OCI-LY7 (cell line): ENCODE measurements around the gene YIPF5. TPM values are rescaled to one million over a fixed set of nuclear protein-coding genes. Genes with fewer than 3 reads are reported as not detected.

Experiments
- BruUV-seq: library from RNA; stranded (reverse); fragments of 400-500 nt; replicated peaks from 2 replicates; lab custom pipeline; 2021; lab: Mats Ljungman, UMichigan
- CTCF ChIA-PET: fragments of 300-600 bp; sonication (Branson Sonifier 250); formaldehyde crosslinking; loops from one replicate; lab custom pipeline; 2022; ENCODE audit warnings: antibody characterized with exemption; ENCODE audit not compliant: unreplicated experiment; lab: Charles Lee
- POLR2A ChIA-PET: fragments of 300-600 bp; sonication (Branson Sonifier 250); formaldehyde crosslinking; loops from one replicate; lab custom pipeline; 2022; ENCODE audit warnings: antibody characterized with exemption; lab: Charles Lee
- DNase-seq: peaks from one replicate; pipeline ENCODE4 v3.0.0-alpha.2; 2015; ENCODE audit warnings: low spot score
- H2AFZ ChIP-seq: fragments of 200-600 bp; sonication (generic), shearing (Covaris generic); 2 replicates; pipeline ENCODE4 v1.6.1; 2014; ENCODE audit warnings: mild to moderate bottlenecking, antibody characterized with exemption, low read length, moderate library complexity
- H3K27ac ChIP-seq: fragments of 200-600 bp; sonication (generic); 2 replicates; pipeline ENCODE4 v1.5.1; 2014; ENCODE audit warnings: mixed run types, low read depth, mild to moderate bottlenecking, moderate library complexity, low read length, inconsistent platforms; ENCODE audit not compliant: poor library complexity, severe bottlenecking
- H3K36me3 ChIP-seq: fragments of 200-600 bp; sonication (generic); 2 replicates; pipeline ENCODE4 v1.6.1; 2014; ENCODE audit warnings: mild to moderate bottlenecking, antibody characterized with exemption, low read length, moderate library complexity, mixed read lengths; ENCODE audit not compliant: insufficient read depth
- H3K4me1 ChIP-seq: fragments of 200-600 bp; sonication (generic); 2 replicates; pipeline ENCODE4 v1.5.1; 2014; ENCODE audit warnings: mild to moderate bottlenecking, low read length; ENCODE audit not compliant: insufficient read depth, poor library complexity, severe bottlenecking
- H3K4me2 ChIP-seq: fragments of 200-600 bp; sonication (generic); 2 replicates; pipeline ENCODE4 v1.6.1; 2014; ENCODE audit warnings: mild to moderate bottlenecking, low read length
- H3K4me3 ChIP-seq: fragments of 200-600 bp; sonication (generic); 2 replicates; pipeline ENCODE4 v1.5.1; 2014; ENCODE audit warnings: mild to moderate bottlenecking, low read depth, low read length; ENCODE audit not compliant: poor library complexity, severe bottlenecking
- H3K79me2 ChIP-seq: fragments of 200-600 bp; sonication (generic); 2 replicates; pipeline ENCODE4 v1.6.1; 2016; ENCODE audit warnings: low read depth, mild to moderate bottlenecking, low read length, moderate library complexity, mixed read lengths; ENCODE audit not compliant: insufficient read depth
- H3K9me2 ChIP-seq: fragments of 200-600 bp; sonication (generic); 2 replicates; pipeline ENCODE4 v1.6.1; 2016; ENCODE audit warnings: mild to moderate bottlenecking, low read length, mixed read lengths; ENCODE audit not compliant: insufficient read depth
- H3K9me3 ChIP-seq: fragments of 200-600 bp; sonication (generic); 2 replicates; pipeline ENCODE4 v1.6.1; 2014; ENCODE audit warnings: mild to moderate bottlenecking, mixed run types, low read length, mixed read lengths
- H4K20me1 ChIP-seq: fragments of 200-600 bp; sonication (generic); 2 replicates; pipeline ENCODE4 v1.6.1; 2014; ENCODE audit warnings: mild to moderate bottlenecking, antibody characterized with exemption, low read length, moderate library complexity, mixed read lengths; ENCODE audit not compliant: insufficient read depth
- CTCF ChIP-seq: fragments of 200-600 bp; sonication (generic); conservative IDR thresholded peaks from 2 replicates; pipeline ENCODE4 v1.5.1; 2014; ENCODE audit warnings: mild to moderate bottlenecking, antibody characterized with exemption, low read length, moderate library complexity, mixed read lengths
- EZH2phosphoT487 ChIP-seq: fragments of 200-600 bp; sonication (generic); IDR thresholded peaks from 2 replicates; pipeline ENCODE4 v1.6.1; 2018; ENCODE audit warnings: low read depth, borderline replicate concordance, mild to moderate bottlenecking, mixed run types, antibody characterized with exemption, low read length, moderate library complexity, mixed read lengths
- intact Hi-C: fragments of 100-400 bp; cut with micrococcal nuclease; formaldehyde crosslinking; loops from one replicate; pipeline ENCODE4 v1.10.0; 2022; ENCODE audit not compliant: unreplicated experiment
- total RNA-seq, 2 experiments: library from RNA; depleted of rRNA in 1 of 2; stranded (reverse); fragments of >200 nt in 1 of 2; shearing (Covaris generic) in 1 of 2; gene quantifications; 2 replicates each; pipeline ENCODE4 v1.2.3, GENCODE V29; 2014 to 2022

Gene YIPF5
- total RNA-seq, 2 experiments from 2014 or later = 11.9 to 23.1 TPM

- H3K4me3 ChIP-seq = no peak overlapping the region
- no peaks in the 10 kb centered on the region for H3K4me1 ChIP-seq
- H4K20me1 ChIP-seq = no peaks in the 10 kb centered on the region
- DNase-seq = no peak
- no peak overlapping the region for H3K27ac ChIP-seq
- no peak overlapping the region for H3K4me2 ChIP-seq
- TF ChIP-seq CTCF (no peak), EZH2phosphoT487 (no peak)
- no TSS peak for BruUV-seq
- ChIA-PET POLR2A (interaction anchor here (1.0 kb wide), 1 partner anchor 21 kb away, joined by 3 read pairs; no protein-coding TSS in a partner anchor), CTCF (interaction anchor here (1.0 kb wide), 1 partner anchor 27 kb away, joined by 3 read pairs; the partner anchor contains the start of gene YIPF5)
- H3K9me3 ChIP-seq = no peaks in the 10 kb centered on the region
- no peaks in the 10 kb centered on the region for H3K79me2 ChIP-seq
- no peaks in the 10 kb centered on the region for H3K36me3 ChIP-seq
- intact Hi-C loops = no loop called here
- H2AFZ ChIP-seq = no peak overlapping the region
- no peaks in the 10 kb centered on the region for H3K9me2 ChIP-seq
Observed at GRCh38 chr5:144142824-144143162, 27.7 kb downstream of the YIPF5 start.

- peak; percentile 78 for TF ChIP-seq CTCF
- TF ChIP-seq EZH2phosphoT487 = no peak
- no peaks in the 10 kb centered on the region for H4K20me1 ChIP-seq
- no peak overlapping the region for H3K4me3 ChIP-seq
- intact Hi-C loops = no loop called here
- no peak overlapping the region for H3K27ac ChIP-seq
- no peaks in the 10 kb centered on the region for H3K9me3 ChIP-seq
- no peaks in the 10 kb centered on the region for H3K9me2 ChIP-seq
- CTCF ChIA-PET = interaction anchor here (1.0 kb wide), 1 partner anchor 28 kb away, joined by 3 read pairs; the partner anchor contains the start of gene YIPF5
- POLR2A ChIA-PET = interaction anchor here (1.0 kb wide), 1 partner anchor 22 kb away, joined by 3 read pairs; no protein-coding TSS in a partner anchor
- peak; percentile 41 for DNase-seq
- no peak overlapping the region for H3K4me2 ChIP-seq
- H3K79me2 ChIP-seq = no peaks in the 10 kb centered on the region
- BruUV-seq = no TSS peak
- H2AFZ ChIP-seq = no peak overlapping the region
- H3K36me3 ChIP-seq = no peaks in the 10 kb centered on the region
- no peaks in the 10 kb centered on the region for H3K4me1 ChIP-seq
Observed at GRCh38 chr5:144142139-144142823, 28.2 kb downstream of the YIPF5 start.

DNA sequence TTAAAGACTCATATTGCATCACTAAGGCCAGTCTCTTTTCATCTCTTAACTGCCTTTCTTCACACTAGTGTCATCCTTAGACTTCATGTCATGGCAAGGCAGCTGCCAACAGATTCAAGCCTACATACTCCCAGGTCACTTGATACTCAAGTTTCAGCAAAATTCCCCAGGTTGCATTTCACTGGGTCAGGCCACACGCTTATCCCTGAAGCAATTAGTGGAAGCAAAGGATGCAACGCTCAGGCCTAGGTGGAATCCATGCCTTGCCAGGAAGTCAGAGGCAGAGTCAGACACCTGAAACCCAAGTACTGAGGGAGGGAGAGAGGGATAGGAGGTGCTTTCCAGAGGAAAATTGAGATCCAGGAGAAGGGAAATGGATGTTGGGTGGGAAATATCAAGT lies 28.9 kb downstream of the YIPF5 start:
- H3K4me1 ChIP-seq = no peaks in the 10 kb centered on the region
- no peaks in the 10 kb centered on the region for H3K9me2 ChIP-seq
- no peaks in the 10 kb centered on the region for H3K36me3 ChIP-seq
- no peak overlapping the region for H3K27ac ChIP-seq
- no peaks in the 10 kb centered on the region for H4K20me1 ChIP-seq
- no TSS peak for BruUV-seq
- intact Hi-C loops = no loop called here
- no peak overlapping the region for H3K4me3 ChIP-seq
- no peaks in the 10 kb centered on the region for H3K79me2 ChIP-seq
- CTCF ChIA-PET = no interaction called here
- no peak for DNase-seq
- no peak overlapping the region for H2AFZ ChIP-seq
- no peak overlapping the region for H3K4me2 ChIP-seq
- no peak for TF ChIP-seq EZH2phosphoT487
- TF ChIP-seq CTCF = no peak
- H3K9me3 ChIP-seq = no peaks in the 10 kb centered on the region
- POLR2A ChIA-PET = no interaction called here
